Stimulated activated CD8-positive, alpha-beta memory T cell treated with anti-CD3 and anti-CD28 coated beads, Interleukin-15, amount 100 ng/mL, for 4 hours (primary cell): Measurements from ENCODE around the gene UVRAG.
"Not testable (repeated sequence)": the region's sequence is repeated elsewhere in the genome, so short reads cannot be mapped to it uniquely, and the experiment has no call there.

ENCODE experiments used
- DNase-seq, 2 donors: peaks; one replicate each; pipeline ENCODE4 v3.0.0-alpha.2; 2020; ENCODE audit warnings: low read depth in 2 of 2

The UVRAG gene

DNA sequence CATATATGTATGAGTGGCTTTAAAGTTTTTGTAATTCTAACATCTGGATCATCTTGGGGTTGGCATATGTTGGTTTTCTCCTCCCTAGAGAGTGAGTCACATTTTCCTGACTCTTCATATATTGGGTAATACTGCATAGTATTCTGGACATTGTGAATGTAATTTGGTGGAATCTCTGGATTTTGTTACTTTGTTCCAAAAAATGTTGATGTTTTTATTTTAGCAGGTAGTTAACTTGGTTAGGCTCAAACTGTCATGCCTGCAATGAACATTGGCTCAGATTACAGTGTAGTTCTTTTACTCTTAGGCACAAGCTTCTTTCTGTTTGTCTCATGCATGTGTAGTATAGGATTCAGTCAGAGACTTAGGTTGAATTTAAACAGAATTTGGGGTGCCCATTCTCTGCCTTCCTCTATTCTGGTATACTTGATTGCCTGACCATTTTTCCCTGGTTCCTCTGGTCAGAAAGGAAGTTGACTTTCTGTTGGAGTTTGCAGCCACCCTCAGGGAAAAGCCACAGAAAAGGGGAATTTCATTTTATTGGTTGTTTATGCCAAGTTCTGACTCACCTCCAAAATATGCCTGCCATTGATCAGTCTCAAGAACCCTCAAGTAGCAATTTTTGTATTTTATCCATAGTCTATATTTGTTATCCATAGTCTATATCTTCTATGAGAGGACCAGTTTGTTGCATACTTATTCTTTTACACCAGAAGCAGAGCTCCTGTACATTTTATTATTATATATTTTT, 151.7 kb downstream of the UVRAG start:
- DNase-seq: no peak

GRCh38 chr11:75968021-75968625, 153.1 kb downstream of the UVRAG start:
- no peak for DNase-seq

GRCh38 chr11:75969626-75970308, 154.8 kb downstream of the UVRAG start:
- DNase-seq: no peak

DNA sequence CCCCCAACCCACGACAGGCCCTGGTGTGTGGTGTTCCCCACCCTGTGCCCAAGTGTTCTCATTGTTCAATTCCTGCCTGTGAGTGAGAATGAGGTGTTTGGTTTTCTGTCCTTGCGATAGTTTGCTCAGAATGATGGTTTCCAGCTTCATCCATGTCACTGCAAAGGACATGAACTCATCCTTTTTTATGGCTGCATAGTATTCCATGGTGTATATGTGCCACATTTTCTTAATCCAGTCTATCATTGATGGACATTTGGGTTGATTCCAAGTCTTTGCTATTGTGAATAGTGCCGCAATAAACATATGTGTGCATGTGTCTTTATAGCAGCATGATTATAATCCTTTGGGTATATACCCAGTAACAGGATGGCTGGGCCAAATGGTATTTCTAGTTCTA, 158.7 kb downstream of the UVRAG start:
- DNase-seq: not testable (repeated sequence)

DNA sequence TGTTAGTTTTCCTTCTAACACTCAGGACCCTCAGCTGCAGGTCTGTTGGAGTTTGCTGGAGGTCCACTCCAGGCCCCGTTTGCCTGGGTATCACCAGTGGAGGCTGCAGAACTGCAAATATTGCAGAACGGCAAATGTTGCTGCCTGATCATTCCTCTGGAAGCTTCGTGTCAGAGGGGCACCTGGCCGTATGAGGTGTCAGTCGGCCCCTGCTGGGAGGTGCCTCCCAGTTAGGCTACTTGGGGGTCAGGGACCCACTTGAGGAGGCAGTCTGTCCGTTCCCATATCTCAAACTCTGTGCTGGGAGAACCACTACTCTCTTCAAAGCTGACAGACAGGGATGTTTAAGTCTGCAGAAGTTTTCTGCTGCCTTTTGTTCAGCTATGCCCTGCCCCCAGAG, 164.1 kb downstream of the UVRAG start:
- DNase-seq: not testable (repeated sequence)

GRCh38 chr11:75979479-75980027, 164.5 kb downstream of the UVRAG start:
- DNase-seq: not testable (repeated sequence)

GRCh38 chr11:75980031-75980430, 165.0 kb downstream of the UVRAG start:
- no peak for DNase-seq

GRCh38 chr11:75981546-75981945, 166.5 kb downstream of the UVRAG start:
- no peak for DNase-seq

DNA sequence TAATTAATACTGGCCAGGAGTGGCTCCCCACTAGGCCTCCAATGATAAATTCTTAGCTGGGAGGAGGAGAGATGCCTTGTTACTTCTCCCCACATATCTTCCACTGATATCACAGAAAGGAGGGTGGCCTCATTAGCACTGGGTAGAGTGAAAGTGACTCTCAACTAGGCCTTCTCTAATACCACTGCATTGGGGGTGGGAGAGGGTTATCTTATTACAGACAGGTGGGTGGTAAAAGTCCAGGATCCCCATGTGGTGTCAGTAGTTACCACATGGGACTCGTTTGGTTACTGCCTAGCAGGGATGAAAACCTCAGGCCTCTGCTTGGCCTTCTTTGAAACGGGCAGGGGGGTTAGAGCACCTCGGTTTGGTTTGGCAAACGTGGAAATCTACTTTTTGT, 167.3 kb downstream of the UVRAG start:
- no peak for DNase-seq

- DNase-seq: no peak
These were observed 172.0 kb downstream of the UVRAG start for GRCh38 chr11:75986966-75987365.

- DNase-seq: no peak
These were observed 178.1 kb downstream of the UVRAG start for GRCh38 chr11:75993126-75993525.

GRCh38 chr11:75994616-75995015, 179.6 kb downstream of the UVRAG start:
- no peak for DNase-seq

DNA sequence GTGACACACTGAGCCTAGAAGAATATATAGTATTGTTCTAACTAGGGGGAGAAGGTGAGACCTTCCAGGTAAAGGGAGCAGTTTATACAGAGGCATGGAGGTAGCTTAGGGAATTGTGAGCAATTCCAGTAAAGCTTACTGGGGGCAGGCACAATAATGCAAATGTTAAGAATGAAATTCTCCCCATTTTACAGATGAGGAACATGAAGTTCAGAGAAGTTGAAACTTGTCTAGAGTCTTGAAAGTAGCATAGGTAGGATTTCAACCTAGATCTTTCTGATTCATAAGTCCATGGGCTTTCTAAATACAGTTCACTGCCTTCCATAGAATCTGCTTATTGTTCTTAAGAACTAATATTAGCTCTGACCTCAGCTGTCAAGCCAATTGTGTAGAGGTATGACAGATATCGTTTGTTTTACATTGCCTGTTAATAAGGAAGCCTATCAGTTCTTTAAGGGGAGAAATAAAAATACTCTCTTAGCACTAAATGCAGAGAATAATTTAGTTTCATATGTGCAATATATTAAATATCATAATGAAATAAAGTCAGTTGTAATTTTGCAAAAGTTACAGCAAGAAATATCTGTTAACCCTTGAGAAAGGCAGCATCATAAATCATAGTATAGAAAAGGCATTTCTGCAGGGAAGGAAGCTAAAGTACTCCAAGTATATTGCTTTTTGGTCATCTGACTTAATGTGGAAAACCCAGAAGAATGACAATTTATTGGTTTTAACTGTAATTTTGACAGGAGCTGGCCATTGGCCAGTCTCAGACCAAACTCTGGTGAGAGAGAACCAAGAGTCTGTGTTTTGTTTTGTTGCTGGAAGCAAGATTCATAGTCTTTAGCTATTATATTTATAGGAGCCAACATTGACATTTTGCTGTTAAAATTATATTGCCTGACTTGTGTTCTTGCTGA, 181.8 kb downstream of the UVRAG start:
- no peak for DNase-seq

GRCh38 chr11:76004400-76004799, 189.4 kb downstream of the UVRAG start:
- DNase-seq: no peak

DNA sequence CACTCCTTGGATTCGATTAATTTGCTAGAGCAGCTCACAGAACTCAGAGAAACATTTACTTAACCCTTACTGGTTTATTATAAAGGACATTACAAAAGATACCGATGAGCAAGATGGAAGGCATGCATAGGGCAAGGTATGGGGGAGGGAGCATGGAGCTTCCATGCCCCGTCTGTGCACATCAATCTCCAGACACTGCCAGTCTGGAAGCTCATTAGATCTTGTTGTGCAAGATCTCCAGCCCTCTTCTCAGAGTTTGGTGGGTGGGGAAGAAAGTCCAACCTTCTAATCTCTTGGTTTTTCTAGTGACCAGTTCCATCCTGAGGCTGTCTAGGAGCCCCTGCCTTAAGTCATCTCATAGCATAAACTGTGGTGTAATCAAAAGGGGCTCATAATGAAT, 190.7 kb downstream of the UVRAG start:
- no peak for DNase-seq

GRCh38 chr11:76007166-76007565, 192.2 kb downstream of the UVRAG start:
- DNase-seq: no peak

DNA sequence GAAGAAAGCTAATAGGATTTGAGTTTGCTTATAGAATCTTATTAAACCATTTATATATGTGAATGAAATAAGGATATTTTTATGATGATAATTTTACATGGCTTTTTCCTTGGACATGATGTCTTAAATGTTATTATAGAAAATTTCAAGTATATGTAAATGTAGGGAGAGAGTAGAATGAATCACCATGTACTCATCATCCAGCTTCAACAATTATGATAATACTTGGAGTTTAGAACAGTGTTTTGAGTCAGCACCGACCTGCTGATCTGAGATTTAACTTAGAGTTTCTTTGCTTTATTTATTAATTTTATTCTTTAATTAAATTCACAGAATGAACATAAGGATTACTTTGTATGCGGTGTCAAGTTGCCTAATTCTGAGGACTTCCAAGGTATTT, 193.5 kb downstream of the UVRAG start:
- no peak for DNase-seq

GRCh38 chr11:76010051-76010450, 195.0 kb downstream of the UVRAG start:
- no peak for DNase-seq

DNA sequence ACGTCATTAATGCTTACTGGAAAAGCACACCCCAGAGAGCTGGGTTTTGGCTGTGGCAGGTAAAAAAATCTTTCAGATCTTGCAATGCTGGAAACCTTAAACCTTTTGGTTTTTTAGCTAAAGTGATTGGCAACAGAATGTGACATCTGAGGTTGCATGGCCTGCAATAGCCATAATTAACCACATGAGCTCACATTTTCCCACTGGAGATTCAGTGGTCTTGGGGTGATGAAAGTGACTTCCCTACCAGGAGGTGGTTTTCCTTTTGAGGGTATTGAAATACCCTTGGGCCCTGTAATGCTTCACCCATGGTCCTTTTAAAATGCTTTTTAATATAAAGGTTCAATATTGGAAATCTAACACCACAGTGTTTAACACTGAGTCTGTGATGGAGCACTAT, 198.5 kb downstream of the UVRAG start:
- DNase-seq: no peak

DNA sequence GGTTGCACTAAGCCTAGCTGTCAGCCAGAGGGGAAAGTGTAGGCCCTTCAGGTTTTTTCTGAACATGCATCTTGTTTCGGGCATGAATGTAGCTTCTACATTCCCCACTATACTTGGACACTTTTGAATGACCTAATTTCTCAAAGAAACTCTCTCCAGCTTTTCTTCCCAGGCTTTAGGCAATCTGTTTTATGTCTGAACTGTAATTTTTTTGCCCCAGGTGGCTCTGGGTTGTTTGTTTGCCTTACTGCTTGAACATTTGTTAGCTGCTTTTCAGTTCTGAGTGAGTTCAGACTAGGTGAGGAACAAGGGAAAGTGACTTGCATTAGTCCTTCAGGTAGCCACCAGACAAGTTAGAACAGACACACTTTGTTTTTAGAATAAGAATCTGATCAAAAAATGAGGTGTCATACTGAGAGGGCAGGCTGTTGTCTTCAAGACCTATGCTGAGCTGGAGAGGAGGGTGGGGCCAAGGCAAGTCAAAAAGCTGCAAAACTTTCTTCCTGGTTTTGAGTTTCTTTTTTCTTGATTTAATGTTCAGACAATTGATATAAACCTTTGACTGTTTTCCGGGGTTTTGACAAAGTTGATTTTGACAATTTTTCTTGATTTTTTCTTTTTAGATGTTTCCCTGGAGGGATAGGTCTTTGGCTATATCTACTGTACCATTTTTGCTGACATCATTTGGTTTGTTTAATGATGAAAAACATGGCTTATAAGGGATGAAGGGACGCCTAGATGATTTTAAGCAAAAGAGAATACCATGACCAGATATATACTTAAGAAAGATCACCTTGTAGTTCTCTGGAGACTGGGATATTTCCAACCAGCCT, 208.4 kb downstream of the UVRAG start:
- no peak for DNase-seq

GRCh38 chr11:76025068-76025467, 210.1 kb downstream of the UVRAG start:
- no peak for DNase-seq
